H1 (cell line): ENCODE measurements around the gene HTRA2. TPM values are rescaled to one million over a fixed set of nuclear protein-coding genes. Genes with fewer than 3 reads are reported as not detected.

Source experiments
- CTCF ChIA-PET: fragments of 300-600 bp; sonication (Branson Sonifier 250); formaldehyde crosslinking; loops from one replicate; lab custom pipeline; 2021; ENCODE audit not compliant: partially characterized antibody; lab: Charles Lee
- POLR2A ChIA-PET: fragments of 300-600 bp; sonication (Branson Sonifier 250); formaldehyde crosslinking; loops from one replicate; lab custom pipeline; 2021; ENCODE audit warnings: inconsistent platforms; ENCODE audit not compliant: partially characterized antibody; lab: Charles Lee
- DNase-seq, 2 experiments: peaks; one replicate each; pipeline versions ENCODE4 v3.0.0 to v3.0.0-alpha.2; 2010 to 2022; ENCODE audit warnings: low spot score in 2 of 2, low read depth in 1 of 2, mixed read lengths in 1 of 2
- FAIRE-seq: peaks from 2 replicates; lab custom pipeline; 2011; peaks lifted over from hg19 to GRCh38; lab: Jason Lieb, UNC
- H2AFZ ChIP-seq: 2 replicates; pipeline ENCODE4 v1.8.1; 2012; ENCODE audit warnings: low read length, inconsistent platforms
- H2AK5ac ChIP-seq: 2 replicates; pipeline ENCODE4 v1.6.1; 2013; ENCODE audit warnings: low read depth, low read length
- H2BK120ac ChIP-seq: replicated peaks from 2 replicates; pipeline ENCODE3; 2013; ENCODE audit warnings: low read depth, low read length, inconsistent platforms
- H2BK12ac ChIP-seq: 2 replicates; pipeline ENCODE4 v1.6.1; 2013; ENCODE audit warnings: low read depth, low read length
- H2BK15ac ChIP-seq: 2 replicates; pipeline ENCODE4 v1.6.1; 2013; ENCODE audit warnings: low read length
- H2BK20ac ChIP-seq: 2 replicates; pipeline ENCODE4 v1.6.1; 2013; ENCODE audit warnings: low read length
- H2BK5ac ChIP-seq: 2 replicates; pipeline ENCODE4 v1.6.1; 2013; ENCODE audit warnings: low read depth, low read length
- H3K14ac ChIP-seq: 2 replicates; pipeline ENCODE4 v1.6.1; 2013; ENCODE audit warnings: inconsistent platforms; ENCODE audit not compliant: insufficient read length
- H3K18ac ChIP-seq: 2 replicates; pipeline ENCODE4 v1.6.1; 2013; ENCODE audit warnings: low read length; ENCODE audit errors: extremely low read depth
- H3K23ac ChIP-seq: 2 replicates; pipeline ENCODE4 v1.6.1; 2013; ENCODE audit warnings: inconsistent platforms; ENCODE audit not compliant: insufficient read length
- H3K23me2 ChIP-seq: 2 replicates; pipeline ENCODE4 v1.6.1; 2013; ENCODE audit warnings: low read depth, low read length
- H3K27ac ChIP-seq: 2 replicates; pipeline ENCODE4 v1.6.1; 2011; ENCODE audit warnings: low read depth, low read length, inconsistent platforms
- H3K27me3 ChIP-seq, 4 experiments: replicated peaks in 1 of 4; 1 replicate in 1 of 4; 2 replicates in 3 of 4; pipeline versions ENCODE4 v1.6.1 to v1.8.1; 2011 to 2013; ENCODE audit warnings: low read length in 3 of 4, mild to moderate bottlenecking in 3 of 4, inconsistent platforms in 2 of 4, mixed read lengths in 2 of 4, moderate library complexity in 1 of 4; ENCODE audit not compliant: control insufficient read depth in 3 of 4, insufficient read depth in 3 of 4; ENCODE audit errors: extremely low read depth in 1 of 4
- H3K36me3 ChIP-seq, 4 experiments: 2 replicates each; pipeline versions ENCODE4 v1.6.1 to v1.8.1; 2011 to 2013; ENCODE audit warnings: mild to moderate bottlenecking in 4 of 4, low read length in 3 of 4, moderate library complexity in 2 of 4, control low read depth in 1 of 4, inconsistent platforms in 1 of 4; ENCODE audit not compliant: insufficient read depth in 4 of 4, control insufficient read depth in 2 of 4
- H3K4ac ChIP-seq: replicated peaks from 2 replicates; pipeline ENCODE3; 2013; ENCODE audit warnings: low read length, low read depth, mixed read lengths, inconsistent platforms; ENCODE audit not compliant: insufficient read length
- H3K4me1 ChIP-seq, 4 experiments: replicated peaks in 1 of 4; 1 replicate in 1 of 4; 2 replicates in 3 of 4; pipeline versions ENCODE4 v1.6.1 to v1.8.1; 2011 to 2013; ENCODE audit warnings: low read length in 3 of 4, inconsistent platforms in 2 of 4, mixed read lengths in 1 of 4; ENCODE audit not compliant: insufficient read depth in 4 of 4, control insufficient read depth in 3 of 4
- H3K4me2 ChIP-seq, 2 experiments: 2 replicates each; pipeline versions ENCODE4 v1.6.1 to v1.8.1; 2011 to 2013; ENCODE audit warnings: low read depth in 2 of 2, low read length in 2 of 2, control low read depth in 1 of 2, inconsistent platforms in 1 of 2, mild to moderate bottlenecking in 1 of 2; ENCODE audit not compliant: insufficient read depth in 1 of 2
- H3K4me3 ChIP-seq, 4 experiments: fragments of 200-600, 300-600 bp in 1 of 4; sonication (generic), shearing (Covaris generic), sonication (Bioruptor Twin) in 1 of 4; 2 replicates each; pipeline versions ENCODE4 v1.5.1 to v1.8.1; 2011 to 2016; ENCODE audit warnings: low read length in 4 of 4, low read depth in 3 of 4, control low read depth in 2 of 4, inconsistent platforms in 2 of 4, mild to moderate bottlenecking in 2 of 4, mixed read lengths in 1 of 4, moderate library complexity in 1 of 4; ENCODE audit not compliant: insufficient read depth in 2 of 4; ENCODE audit errors: extremely low read depth in 1 of 4
- H3K56ac ChIP-seq: replicated peaks from 2 replicates; pipeline ENCODE3; 2013; ENCODE audit warnings: low read depth, mild to moderate bottlenecking, mixed read lengths, low read length, inconsistent platforms; ENCODE audit not compliant: insufficient read length
- H3K79me1 ChIP-seq: 2 replicates; pipeline ENCODE4 v1.6.1; 2013; ENCODE audit warnings: low read depth, low read length, control low read depth
- H3K79me2 ChIP-seq, 2 experiments: 2 replicates each; pipeline versions ENCODE4 v1.6.1 to v1.8.1; 2012 to 2013; ENCODE audit warnings: low read length in 2 of 2, mild to moderate bottlenecking in 2 of 2, inconsistent platforms in 1 of 2; ENCODE audit not compliant: insufficient read depth in 2 of 2, control insufficient read depth in 1 of 2
- H3K9ac ChIP-seq, 4 experiments: replicated peaks in 1 of 4; 1 replicate in 1 of 4; 2 replicates in 3 of 4; pipeline versions ENCODE4 v1.6.1 to v1.8.1; 2011 to 2013; ENCODE audit warnings: low read depth in 3 of 4, low read length in 3 of 4, control low read depth in 2 of 4, mild to moderate bottlenecking in 2 of 4, moderate library complexity in 2 of 4, inconsistent platforms in 1 of 4; ENCODE audit errors: extremely low read depth in 1 of 4
- H3K9me3 ChIP-seq, 2 experiments: 2 replicates each; pipeline versions ENCODE4 v1.6.1 to v1.8.1; 2012 to 2013; ENCODE audit warnings: mild to moderate bottlenecking in 2 of 2, moderate library complexity in 2 of 2, control low read depth in 1 of 2, inconsistent platforms in 1 of 2, low read depth in 1 of 2, low read length in 1 of 2, mixed read lengths in 1 of 2; ENCODE audit not compliant: insufficient read depth in 2 of 2
- H4K20me1 ChIP-seq, 2 experiments: replicated peaks in 1 of 2; 2 replicates each; pipeline versions ENCODE3 to v1.8.1; 2011 to 2013; ENCODE audit warnings: inconsistent platforms in 2 of 2, low read length in 2 of 2, mild to moderate bottlenecking in 1 of 2; ENCODE audit not compliant: insufficient read depth in 2 of 2, control insufficient read depth in 1 of 2
- H4K5ac ChIP-seq: 2 replicates; pipeline ENCODE4 v1.6.1; 2013; ENCODE audit warnings: low read length, low read depth, mixed read lengths, inconsistent platforms; ENCODE audit not compliant: insufficient read length
- H4K8ac ChIP-seq: 2 replicates; pipeline ENCODE4 v1.8.0; 2013; ENCODE audit warnings: mild to moderate bottlenecking, moderate library complexity, low read length, inconsistent platforms; ENCODE audit not compliant: insufficient read depth; ENCODE audit errors: extremely low read depth
- H4K91ac ChIP-seq: replicated peaks from 2 replicates; pipeline ENCODE3; 2013; ENCODE audit warnings: low read length, mixed read lengths, inconsistent platforms; ENCODE audit not compliant: insufficient read length
- ASH2L ChIP-seq: fragments of 200-600, 300-600 bp; sonication (generic); IDR thresholded peaks from one replicate; pipeline ENCODE4 v1.7.1; 2017; ENCODE audit warnings: low read length
- BACH1 ChIP-seq: IDR thresholded peaks from 2 replicates; pipeline ENCODE4 v1.6.1; 2012; ENCODE audit warnings: low read length, improper control_type of control experiment
- CHD2 ChIP-seq: IDR thresholded peaks from 2 replicates; pipeline ENCODE4 v1.6.1; 2012; ENCODE audit warnings: low read length, improper control_type of control experiment
- CREB1 ChIP-seq: IDR thresholded peaks from 2 replicates; pipeline ENCODE4 v1.6.1; 2012; ENCODE audit warnings: inconsistent platforms
- EP300 ChIP-seq, 2 experiments: IDR thresholded peaks; 1 replicate in 1 of 2; 2 replicates in 1 of 2; pipeline ENCODE4 v1.6.1; 2011 to 2012; ENCODE audit warnings: low read depth in 2 of 2, low read length in 2 of 2, mild to moderate bottlenecking in 2 of 2, borderline replicate concordance in 1 of 2, inconsistent platforms in 1 of 2, moderate library complexity in 1 of 2
- KDM4A ChIP-seq: IDR thresholded peaks from one replicate; pipeline ENCODE4 v1.7.1; 2012; ENCODE audit warnings: low read depth, mild to moderate bottlenecking, moderate library complexity, low read length, inconsistent platforms; ENCODE audit not compliant: severe bottlenecking
- POLR2AphosphoS5 ChIP-seq: IDR thresholded peaks from 2 replicates; pipeline ENCODE4 v1.6.1; 2011; ENCODE audit warnings: low read depth, low read length
- SP1 ChIP-seq: IDR thresholded peaks from 2 replicates; pipeline ENCODE4 v1.6.1; 2011; ENCODE audit warnings: low read depth, low read length
- TAF7 ChIP-seq: optimal IDR thresholded peaks from 2 replicates; pipeline ENCODE3; 2011; ENCODE audit warnings: low read depth, mild to moderate bottlenecking, inconsistent platforms, low read length, moderate library complexity, borderline replicate concordance
- WGBS, 2 experiments: shearing (Covaris generic) in 1 of 2; methylation state at CpG; one replicate each; pipeline versions ENCODE4 v1.1.6 to v1.1.7; 2013 to 2015; ENCODE audit warnings: low lambda C conversion rate in 2 of 2, mixed read lengths in 2 of 2, inconsistent platforms in 1 of 2, low coverage in 1 of 2, missing lambda C conversion rate in 1 of 2; ENCODE audit not compliant: insufficient replicate concordance in 2 of 2, insufficient coverage in 1 of 2, insufficient read length in 1 of 2; ENCODE audit errors: extremely low coverage in 1 of 2, missing lambda C conversion rate in 1 of 2; 5-methylcytosine and 5-hydroxymethylcytosine counted together
- polyA plus RNA-seq, 7 experiments: library from polyadenylated mRNA; depleted of rRNA in 3 of 7; stranded (reverse) in 5 of 7; unstranded in 2 of 7; fragments of >200 nt in 5 of 7; fragments of 200-250 nt in 2 of 7; gene quantifications; 1 replicate in 5 of 7; 2 replicates in 1 of 7; 4 replicates in 1 of 7; pipeline versions ENCODE4 v1.2.1 to v1.2.3, GENCODE V29; 2011 to 2013; ENCODE audit warnings: missing spikeins in 2 of 7, mixed read lengths in 2 of 7
- total RNA-seq: library from RNA; stranded (reverse); fragmentation: NEBNext Ultra II Directional; extraction: Animal tissue kit (Norgen Biotek cat#: 25700); gene quantifications from 2 replicates; pipeline ENCODE4 v1.2.1, GENCODE V29; 2021
- TF ChIP-seq, protein P1 (sequence below): IDR thresholded peaks from 2 replicates; pipeline ENCODE4 v1.6.1; 2012; ENCODE audit warnings: inconsistent platforms
- TF ChIP-seq, protein P2 (sequence below): IDR thresholded peaks from 2 replicates; pipeline ENCODE4 v1.6.1; 2012; ENCODE audit warnings: inconsistent platforms

Gene HTRA2
- total and polyA plus RNA-seq, 2 of the 8 experiments (the other 6 are each of a cell fraction or from before 2014, with no cell fraction given), result 21.6 to 37.6 TPM

DNA sequence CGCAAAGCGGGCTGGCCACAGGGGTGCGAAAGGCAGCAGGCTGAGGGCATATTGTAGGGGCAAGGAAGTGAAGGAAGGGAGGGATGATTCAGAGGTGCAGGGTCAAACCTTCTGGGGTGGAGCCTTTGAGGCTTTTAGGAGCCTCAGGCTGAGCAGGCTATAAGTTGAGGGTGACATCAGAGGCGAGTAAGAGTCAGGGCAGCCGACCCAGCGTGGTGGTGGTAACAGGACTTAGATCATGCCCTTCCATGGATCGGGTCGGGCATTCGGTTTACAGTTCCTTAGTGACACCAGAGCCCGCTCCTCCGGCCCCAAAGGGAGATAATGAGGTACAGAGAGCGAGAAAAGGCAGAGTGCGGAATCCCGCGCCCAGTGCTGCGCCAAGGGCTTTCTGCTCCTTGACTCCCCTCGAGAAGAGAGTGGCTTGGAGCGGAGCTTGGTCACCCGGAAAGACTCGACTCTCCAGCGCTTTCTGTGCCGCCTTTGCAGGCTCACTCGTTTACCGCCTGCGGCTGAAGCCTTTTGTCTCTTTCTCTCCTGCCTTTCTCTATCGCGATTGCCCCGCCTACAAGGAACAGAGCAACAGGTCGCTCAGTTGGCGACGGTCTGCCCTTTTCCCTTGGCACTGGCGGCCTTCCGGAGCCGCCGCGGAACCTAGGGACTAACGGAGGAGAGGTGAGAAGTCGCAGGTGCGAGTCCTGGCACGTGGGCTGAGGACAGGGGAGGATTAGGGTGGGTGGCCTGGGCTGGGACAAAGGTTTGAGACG lies 31.1 kb upstream of the HTRA2 start:
- no peaks in the 10 kb centered on the region for H3K79me1 ChIP-seq
- 0 out of 2 replicates have a peak overlapping the region, but pooled peaks have one; percentile 26 for H2BK5ac ChIP-seq
- H3K18ac ChIP-seq, result peak overlapping the region; percentile 96
- H4K8ac ChIP-seq, result peak overlapping the region; percentile 90
- H3K36me3 ChIP-seq, result no peaks in the 10 kb centered on the region; a peak in 1 of 8 replicates
- peaks cover 32% of the 10 kb centered on the region; the same call in 1 of the 2 replicates for H3K23me2 ChIP-seq
- WGBS, 2 experiments, result 2% methylated on average over 40 of the region's 41 CpGs; no CpG with 5 or more reads in 1 of the 2 experiments
- H4K20me1 ChIP-seq, result peaks cover 0 to 16% of the 10 kb centered on the region in 2 experiments
- ChIA-PET CTCF (interaction anchor here (0.6 to 5.1 kb wide), 7 partner anchors 11 to 90 kb away, joined by 3 to 24 read pairs (median 8); partner anchors contain the start of genes CCDC142 and TTC31), POLR2A (interaction anchor here (0.7 to 9.4 kb wide), 16 partner anchors 8 to 86 kb away, joined by 3 to 73 read pairs (median 5); partner anchors contain the start of genes AUP1, CCDC142, DQX1 and HTRA2)
- H3K9ac ChIP-seq, result no peak overlapping the region
- peaks cover 7 to 53% (median 31%) of the 10 kb centered on the region in 4 experiments for H3K4me1 ChIP-seq
- H3K79me2 ChIP-seq, result no peaks in the 10 kb centered on the region
- no peak overlapping the region for H2AK5ac ChIP-seq
- DNase-seq (peak in 1 of 2 experiments; percentile 83), FAIRE-seq (no peak)
- peak overlapping the region; percentile 20 to 57 (median 46); a peak in 7 of 8 replicates for H3K4me3 ChIP-seq
- no peak overlapping the region for H3K23ac ChIP-seq
- no peak overlapping the region for H3K27ac ChIP-seq
- no peaks in the 10 kb centered on the region for H3K9me3 ChIP-seq
- H2BK15ac ChIP-seq, result 0 out of 2 replicates have a peak overlapping the region, but pooled peaks have one; percentile 72
- peak overlapping the region; percentile 62 for H4K91ac ChIP-seq
- H3K56ac ChIP-seq, result no peak overlapping the region
- no peak overlapping the region for H3K14ac ChIP-seq
- peaks cover 75 to 88% (median 87%) of the 10 kb centered on the region in 4 experiments for H3K27me3 ChIP-seq
- H2BK12ac ChIP-seq, result peak overlapping the region; percentile 94; the same call in 1 of the 2 replicates
- no peak overlapping the region for H2BK120ac ChIP-seq
- peak overlapping the region; percentile 78 to 97 for H3K4me2 ChIP-seq
- H3K4ac ChIP-seq, result no peak overlapping the region
- H2AFZ ChIP-seq, result peak overlapping the region; percentile 47
- peak overlapping the region; percentile 48 for H2BK20ac ChIP-seq
- H4K5ac ChIP-seq, result no peak overlapping the region
- no peak for TF ChIP-seq SP1
- TF ChIP-seq CHD2, result peak; percentile 52
- no peak for TF ChIP-seq CREB1
- TF ChIP-seq, protein P1, sequence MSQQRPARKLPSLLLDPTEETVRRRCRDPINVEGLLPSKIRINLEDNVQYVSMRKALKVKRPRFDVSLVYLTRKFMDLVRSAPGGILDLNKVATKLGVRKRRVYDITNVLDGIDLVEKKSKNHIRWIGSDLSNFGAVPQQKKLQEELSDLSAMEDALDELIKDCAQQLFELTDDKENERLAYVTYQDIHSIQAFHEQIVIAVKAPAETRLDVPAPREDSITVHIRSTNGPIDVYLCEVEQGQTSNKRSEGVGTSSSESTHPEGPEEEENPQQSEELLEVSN, result peak; percentile 78
- TF ChIP-seq TAF7, result peak; percentile 17
- peak; percentile 46 for TF ChIP-seq ASH2L
- no peak for TF ChIP-seq EP300 (IDR thresholded peaks at IDR 0.05; ENCODE audit: borderline replicate concordance in 1 of 2, low read depth in 2 of 2, low read length in 2 of 2)
- TF ChIP-seq KDM4A, result peak; percentile 64
- TF ChIP-seq, protein P2, sequence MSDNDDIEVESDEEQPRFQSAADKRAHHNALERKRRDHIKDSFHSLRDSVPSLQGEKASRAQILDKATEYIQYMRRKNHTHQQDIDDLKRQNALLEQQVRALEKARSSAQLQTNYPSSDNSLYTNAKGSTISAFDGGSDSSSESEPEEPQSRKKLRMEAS, result peak; percentile 87
- peak; percentile 93 for TF ChIP-seq BACH1
- 0 out of 2 replicates have a peak, but pooled peaks have one; percentile 22 for TF ChIP-seq POLR2AphosphoS5
